IMR-90 (cell line): ENCODE data around the gene FGD5.

ENCODE experiments used
- BHLHE40 ChIP-seq: fragments of 150-350 bp; IDR thresholded peaks from 2 replicates; pipeline ENCODE4 v1.6.1; 2016; ENCODE audit warnings: mild to moderate bottlenecking, low read depth, low read length
- CHD1 ChIP-seq: IDR thresholded peaks from 2 replicates; pipeline ENCODE4 v1.6.1; 2012; ENCODE audit warnings: low read depth, low read length, improper control_type of control experiment
- CTCF ChIP-seq: conservative IDR thresholded peaks from 2 replicates; pipeline ENCODE4 v1.5.1; 2012; ENCODE audit warnings: mild to moderate bottlenecking, low read depth, low read length, improper control_type of control experiment
- MXI1 ChIP-seq: IDR thresholded peaks from 2 replicates; pipeline ENCODE4 v1.6.1; 2012; ENCODE audit warnings: low read depth, mild to moderate bottlenecking, low read length, moderate library complexity, borderline replicate concordance
- USF2 ChIP-seq: fragments of 150-350 bp; IDR thresholded peaks from 2 replicates; pipeline ENCODE4 v1.6.1; 2017; ENCODE audit warnings: mild to moderate bottlenecking, antibody characterized with exemption, low read length, low read depth

- TF ChIP-seq CTCF (no peak), MXI1 (no peak), USF2 (no peak), BHLHE40 (no peak), CHD1 (no peak)
Measured at GRCh38 chr3:14822670-14823390, 4.1 kb downstream of the FGD5 start.
